PFSK-1 (cell line): ENCODE results near the gene RPAIN.

Experiments used
- FOXP2 ChIP-seq: optimal IDR thresholded peaks from 2 replicates; pipeline ENCODE3; 2011; ENCODE audit warnings: borderline replicate concordance, control low read depth, inconsistent platforms; ENCODE audit not compliant: insufficient read depth; ENCODE audit errors: extremely low read length, extremely low read depth
- POLR2AphosphoS5 ChIP-seq: IDR thresholded peaks from 2 replicates; pipeline ENCODE4 v1.6.1; 2012; ENCODE audit warnings: low read depth, mild to moderate bottlenecking, control low read depth, low read length, moderate library complexity
- SIN3A ChIP-seq: IDR thresholded peaks from 2 replicates; pipeline ENCODE4 v1.6.1; 2012; ENCODE audit warnings: mild to moderate bottlenecking, low read length, moderate library complexity, borderline replicate concordance; ENCODE audit not compliant: insufficient read depth
- TAF1 ChIP-seq: IDR thresholded peaks from 2 replicates; pipeline ENCODE4 v1.6.1; 2012; ENCODE audit warnings: low read length, control low read depth, borderline replicate concordance; ENCODE audit not compliant: insufficient read depth
- TF ChIP-seq, protein P1 (sequence below), 2 experiments: IDR thresholded peaks; 2 replicates each; pipeline versions ENCODE4 v1.6.1 to v1.8.0; 2011 to 2012; ENCODE audit warnings: low read depth in 2 of 2, low read length in 2 of 2, control low read depth in 1 of 2, inconsistent platforms in 1 of 2, mild to moderate bottlenecking in 1 of 2, moderate library complexity in 1 of 2; ENCODE audit not compliant: insufficient read depth in 1 of 2

The RPAIN gene

DNA sequence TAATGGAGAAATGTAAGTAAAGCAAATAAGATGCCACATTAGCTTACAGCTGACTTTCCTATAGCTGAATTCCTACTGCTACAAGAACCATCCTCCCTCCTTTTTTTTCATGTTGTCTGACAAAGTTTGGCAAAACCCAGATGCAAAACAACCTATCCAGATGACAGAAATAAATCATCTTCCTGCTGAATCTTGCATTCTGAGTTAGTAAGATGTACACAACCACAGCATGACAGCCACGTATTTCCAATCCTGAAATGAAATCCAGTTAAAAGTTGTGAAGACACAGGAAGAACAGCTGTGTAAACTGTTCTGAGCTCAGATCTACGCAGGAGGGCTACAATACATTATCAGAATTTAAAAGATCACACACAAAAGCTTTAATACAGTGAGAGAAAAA is 53.9 kb downstream of the RPAIN start:
- no peak for TF ChIP-seq SIN3A
- TF ChIP-seq, protein P1, sequence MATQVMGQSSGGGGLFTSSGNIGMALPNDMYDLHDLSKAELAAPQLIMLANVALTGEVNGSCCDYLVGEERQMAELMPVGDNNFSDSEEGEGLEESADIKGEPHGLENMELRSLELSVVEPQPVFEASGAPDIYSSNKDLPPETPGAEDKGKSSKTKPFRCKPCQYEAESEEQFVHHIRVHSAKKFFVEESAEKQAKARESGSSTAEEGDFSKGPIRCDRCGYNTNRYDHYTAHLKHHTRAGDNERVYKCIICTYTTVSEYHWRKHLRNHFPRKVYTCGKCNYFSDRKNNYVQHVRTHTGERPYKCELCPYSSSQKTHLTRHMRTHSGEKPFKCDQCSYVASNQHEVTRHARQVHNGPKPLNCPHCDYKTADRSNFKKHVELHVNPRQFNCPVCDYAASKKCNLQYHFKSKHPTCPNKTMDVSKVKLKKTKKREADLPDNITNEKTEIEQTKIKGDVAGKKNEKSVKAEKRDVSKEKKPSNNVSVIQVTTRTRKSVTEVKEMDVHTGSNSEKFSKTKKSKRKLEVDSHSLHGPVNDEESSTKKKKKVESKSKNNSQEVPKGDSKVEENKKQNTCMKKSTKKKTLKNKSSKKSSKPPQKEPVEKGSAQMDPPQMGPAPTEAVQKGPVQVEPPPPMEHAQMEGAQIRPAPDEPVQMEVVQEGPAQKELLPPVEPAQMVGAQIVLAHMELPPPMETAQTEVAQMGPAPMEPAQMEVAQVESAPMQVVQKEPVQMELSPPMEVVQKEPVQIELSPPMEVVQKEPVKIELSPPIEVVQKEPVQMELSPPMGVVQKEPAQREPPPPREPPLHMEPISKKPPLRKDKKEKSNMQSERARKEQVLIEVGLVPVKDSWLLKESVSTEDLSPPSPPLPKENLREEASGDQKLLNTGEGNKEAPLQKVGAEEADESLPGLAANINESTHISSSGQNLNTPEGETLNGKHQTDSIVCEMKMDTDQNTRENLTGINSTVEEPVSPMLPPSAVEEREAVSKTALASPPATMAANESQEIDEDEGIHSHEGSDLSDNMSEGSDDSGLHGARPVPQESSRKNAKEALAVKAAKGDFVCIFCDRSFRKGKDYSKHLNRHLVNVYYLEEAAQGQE (IDR thresholded peaks at IDR 0.05; ENCODE audit: insufficient read depth in 1 of 2, low read depth in 2 of 2, low read length in 2 of 2) = no peak

DNA sequence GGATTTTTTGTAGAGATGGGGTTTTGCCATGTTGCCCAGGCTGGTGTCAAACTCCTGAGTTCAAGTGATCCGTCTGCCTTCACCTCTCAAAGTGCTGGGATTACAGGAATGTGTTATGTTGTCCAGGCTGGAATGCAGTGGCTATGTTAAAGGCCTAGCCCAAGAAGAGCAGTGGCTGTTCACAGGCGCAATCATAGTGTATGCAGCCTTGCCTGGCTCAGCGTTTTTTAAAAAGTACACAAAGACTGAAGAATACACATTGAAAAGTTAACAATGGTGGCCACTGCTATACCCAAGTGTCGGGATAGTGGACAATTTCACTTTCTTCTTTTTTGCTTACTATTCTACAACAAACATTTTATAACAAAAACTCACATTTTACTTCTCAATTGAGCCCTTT is 59.0 kb downstream of the RPAIN start:
- TF ChIP-seq TAF1 (no peak), SIN3A (no peak)

DNA sequence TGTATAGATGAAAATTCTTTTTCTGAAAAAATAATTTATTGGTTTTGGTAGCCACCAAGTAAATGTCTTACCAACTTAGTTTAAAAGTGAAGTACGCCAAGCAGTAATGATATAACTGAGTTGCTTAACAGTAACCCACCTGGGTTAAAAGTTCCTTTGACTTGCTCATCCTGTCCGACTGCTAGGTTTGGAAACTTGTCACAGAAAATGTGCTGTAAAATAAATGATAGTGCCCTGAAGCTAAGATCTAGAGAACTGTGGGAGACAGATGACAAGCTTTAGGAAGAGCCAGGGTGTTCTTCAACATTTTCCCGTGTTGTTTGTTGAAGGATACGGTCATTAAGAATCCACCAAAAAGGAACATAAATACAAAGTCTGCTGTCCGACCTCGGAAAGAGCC is 61.0 kb downstream of the RPAIN start:
- TF ChIP-seq TAF1 (no peak), SIN3A (no peak), FOXP2 (no peak), POLR2AphosphoS5 (no peak)
- TF ChIP-seq, protein P1 (IDR thresholded peaks at IDR 0.05; ENCODE audit: insufficient read depth in 1 of 2, low read depth in 2 of 2, low read length in 2 of 2) = no peak

DNA sequence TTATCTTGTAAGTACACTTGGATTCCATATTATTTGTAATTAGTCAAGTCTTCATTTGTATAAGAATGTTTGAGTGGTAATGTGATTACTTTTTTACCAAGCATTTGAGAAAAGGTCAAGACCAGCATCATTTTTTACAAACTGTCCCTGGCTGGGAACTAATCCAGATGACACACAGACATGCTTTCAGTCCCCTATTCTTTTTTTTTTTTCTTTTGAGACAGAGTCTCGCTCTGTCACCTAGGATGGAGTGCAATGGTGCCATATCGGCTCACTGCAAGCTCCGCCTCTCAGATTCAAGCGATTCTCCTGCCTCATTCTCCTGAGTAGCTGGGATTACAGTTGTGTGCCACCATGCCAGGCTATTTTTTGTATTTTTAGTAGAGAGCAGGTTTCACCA is 61.5 kb downstream of the RPAIN start:
- TF ChIP-seq POLR2AphosphoS5 = no peak
- TF ChIP-seq, protein P1 (IDR thresholded peaks at IDR 0.05; ENCODE audit: insufficient read depth in 1 of 2, low read depth in 2 of 2, low read length in 2 of 2) = no peak
- TF ChIP-seq TAF1 = no peak
- no peak for TF ChIP-seq SIN3A
- no peak for TF ChIP-seq FOXP2
